ENCODE data around the gene RBM17. TPM values are rescaled to one million over a fixed set of nuclear protein-coding genes. Genes with fewer than 3 reads are reported as not detected.
"Not testable (repeated sequence)": the region's sequence is repeated elsewhere in the genome, so short reads cannot be mapped to it uniquely, and the experiment has no call there.

The RBM17 gene
- polyA plus RNA-seq, 1 experiment, result 28.9 TPM

- DNase-seq (ENCODE audit: low read depth), result no peak
- Histone ChIP-seq H3K27me3 (ENCODE audit: control insufficient read depth, insufficient read depth, low read length) (no peaks in the 10 kb centered on the region; the same call in 1 of the 2 replicates), H3K36me3 (ENCODE audit: control insufficient read depth, insufficient read depth, low read length) (no peaks in the 10 kb centered on the region), H3K4me3 (ENCODE audit: low read depth, low read length) (peak overlapping the region; percentile 36)
- ChIA-PET POLR2A (no interaction called here), CTCF (interaction anchor here (0.5 kb wide), 1 partner anchor 53 kb away, joined by 3 read pairs; no protein-coding TSS in a partner anchor)
- TF ChIP-seq CTCF (IDR thresholded peaks at IDR 0.05; ENCODE audit: insufficient read depth, low read depth, low read length), result no peak
Measured at GRCh38 chr10:6140965-6141295, 52.1 kb downstream of the RBM17 start.

GRCh38 chr10:6141296-6142151 lies 52.7 kb downstream of the RBM17 start:
- ChIA-PET POLR2A (no interaction called here), CTCF (interaction anchor here (1.9 kb wide), 1 partner anchor 11 kb away, joined by 9 read pairs; no protein-coding TSS in a partner anchor)
- peak overlapping the region; percentile 36 for H3K4me3 ChIP-seq (ENCODE audit: low read depth, low read length)
- TF ChIP-seq CTCF (IDR thresholded peaks at IDR 0.05; ENCODE audit: insufficient read depth, low read depth, low read length), result no peak
- DNase-seq (ENCODE audit: low read depth), result peak; percentile 72
- no peaks in the 10 kb centered on the region; the same call in 1 of the 2 replicates for H3K27me3 ChIP-seq (ENCODE audit: control insufficient read depth, insufficient read depth, low read length)
- H3K36me3 ChIP-seq (ENCODE audit: control insufficient read depth, insufficient read depth, low read length), result no peaks in the 10 kb centered on the region

DNA sequence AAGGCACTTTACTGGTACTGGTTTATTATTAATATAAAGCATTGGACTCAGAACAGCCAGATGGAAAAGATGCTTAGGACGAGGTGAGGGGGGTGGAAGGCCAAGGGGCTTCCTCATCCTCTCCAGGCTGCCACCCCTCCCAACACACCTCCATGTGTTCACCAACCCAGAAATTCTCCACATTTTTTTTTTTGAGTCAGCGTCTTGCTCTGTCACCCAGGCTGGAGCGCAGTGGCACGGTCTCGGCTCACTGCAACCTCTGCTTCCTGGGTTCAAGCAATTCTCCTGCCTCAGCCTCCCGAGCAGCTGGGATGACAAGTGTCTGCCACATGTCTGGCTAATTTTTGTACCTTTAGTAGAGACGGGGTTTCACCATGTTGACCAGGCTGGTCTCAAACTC lies 53.4 kb downstream of the RBM17 start:
- H3K27me3 ChIP-seq (ENCODE audit: control insufficient read depth, insufficient read depth, low read length); DNase-seq (ENCODE audit: low read depth); POLR2A ChIA-PET; H3K4me3 ChIP-seq (ENCODE audit: low read depth, low read length); H3K36me3 ChIP-seq (ENCODE audit: control insufficient read depth, insufficient read depth, low read length): not testable (repeated sequence)
- CTCF ChIA-PET, result interaction anchor here (1.9 to 2.6 kb wide), 2 partner anchors 10 to 60 kb away, joined by 8 to 9 read pairs; partner anchors contain the start of gene PFKFB3

GRCh38 chr10:6142644-6143043 lies 53.8 kb downstream of the RBM17 start:
- no peak for DNase-seq (ENCODE audit: low read depth)
- ChIA-PET POLR2A (no interaction called here), CTCF (interaction anchor here (1.9 to 2.6 kb wide), 2 partner anchors 10 to 60 kb away, joined by 8 to 9 read pairs; partner anchors contain the start of gene PFKFB3)
- Histone ChIP-seq H3K27me3 (ENCODE audit: control insufficient read depth, insufficient read depth, low read length) (no peaks in the 10 kb centered on the region; the same call in 1 of the 2 replicates), H3K4me3 (ENCODE audit: low read depth, low read length) (no peak overlapping the region), H3K36me3 (ENCODE audit: control insufficient read depth, insufficient read depth, low read length) (no peaks in the 10 kb centered on the region)
- no peak for TF ChIP-seq CTCF (IDR thresholded peaks at IDR 0.05; ENCODE audit: insufficient read depth, low read depth, low read length)

- POLR2A ChIA-PET, result no interaction called here
- CTCF ChIA-PET, result interaction anchor here (1.5 to 2.6 kb wide), 3 partner anchors 9 to 263 kb away, joined by 5 to 9 read pairs (median 8); partner anchors contain the start of gene PFKFB3
- no peak for TF ChIP-seq CTCF (IDR thresholded peaks at IDR 0.05; ENCODE audit: insufficient read depth, low read depth, low read length)
- Histone ChIP-seq H3K27me3 (ENCODE audit: control insufficient read depth, insufficient read depth, low read length) (no peaks in the 10 kb centered on the region; the same call in 1 of the 2 replicates), H3K36me3 (ENCODE audit: control insufficient read depth, insufficient read depth, low read length) (no peaks in the 10 kb centered on the region), H3K4me3 (ENCODE audit: low read depth, low read length) (no peak overlapping the region)
- DNase-seq (ENCODE audit: low read depth), result no peak
Measured at GRCh38 chr10:6143181-6143580, 54.3 kb downstream of the RBM17 start.

Data from BJ (cell line).